HepG2 (cell line): ENCODE measurements around the gene SLC25A25. TPM values are rescaled to one million over a fixed set of nuclear protein-coding genes. Genes with fewer than 3 reads are reported as not detected.

Experiments used
- ASH2L ChIP-seq: fragments of 300-600, 200-600 bp; sonication (generic); IDR thresholded peaks from 2 replicates; pipeline ENCODE4 v1.7.0; 2017; ENCODE audit warnings: low read depth, mild to moderate bottlenecking, moderate library complexity, mixed read lengths, low read length; ENCODE audit not compliant: insufficient read length
- CREBL2 ChIP-seq: sonication (generic); formaldehyde crosslinking; IDR thresholded peaks from 2 replicates; pipeline ENCODE4 v1.8.1; 2023; ENCODE audit warnings: missing genetic modification reagents, mild to moderate bottlenecking, borderline replicate concordance
- DBP ChIP-seq: sonication (generic); formaldehyde crosslinking; IDR thresholded peaks from 2 replicates; pipeline ENCODE4 v1.4.0; 2020; ENCODE audit warnings: missing genetic modification reagents; ENCODE audit errors: not compliant biosample characterization
- GLMP ChIP-seq: sonication (generic); formaldehyde crosslinking; IDR thresholded peaks from 2 replicates; pipeline ENCODE4 v1.9.0; 2021; ENCODE audit warnings: missing genetic modification reagents, mild to moderate bottlenecking, borderline replicate concordance
- HDAC1 ChIP-seq: sonication (generic); formaldehyde crosslinking; IDR thresholded peaks from 2 replicates; pipeline ENCODE4 v1.5.1; 2020; ENCODE audit warnings: mild to moderate bottlenecking, missing genetic modification reagents
- HES4 ChIP-seq: sonication (generic); formaldehyde crosslinking; IDR thresholded peaks from 2 replicates; pipeline ENCODE4 v1.9.0; 2021; ENCODE audit warnings: mild to moderate bottlenecking, missing genetic modification reagents, borderline replicate concordance
- HNF1B ChIP-seq: sonication (generic); formaldehyde crosslinking; IDR thresholded peaks from 2 replicates; pipeline ENCODE4 v1.5.1; 2020; ENCODE audit warnings: mild to moderate bottlenecking, moderate library complexity, missing genetic modification reagents
- HOXA7 ChIP-seq: sonication (generic); formaldehyde crosslinking; IDR thresholded peaks from 2 replicates; pipeline ENCODE4 v1.8.1; 2022; ENCODE audit warnings: mild to moderate bottlenecking, missing genetic modification reagents, moderate library complexity
- JUN ChIP-seq: sonication (generic); formaldehyde crosslinking; IDR thresholded peaks from 2 replicates; pipeline ENCODE4 v1.4.0; 2020; ENCODE audit warnings: mild to moderate bottlenecking, missing genetic modification reagents
- MAFG ChIP-seq: sonication (generic); formaldehyde crosslinking; IDR thresholded peaks from 2 replicates; pipeline ENCODE4 v1.5.1; 2020; ENCODE audit warnings: mild to moderate bottlenecking, missing genetic modification reagents
- NR3C1 ChIP-seq: sonication (generic); formaldehyde crosslinking; IDR thresholded peaks from 2 replicates; pipeline ENCODE4 v1.4.0; 2020; ENCODE audit warnings: missing genetic modification reagents
- RAD21 ChIP-seq: fragments of 450-650 bp; formaldehyde crosslinking; IDR thresholded peaks from 2 replicates; pipeline ENCODE4 v1.5.0; 2020; ENCODE audit warnings: mild to moderate bottlenecking
- RBM39 ChIP-seq: fragments of 200-400 bp; formaldehyde crosslinking; IDR thresholded peaks from one replicate; pipeline ENCODE4 v1.6.1; 2018; ENCODE audit warnings: antibody characterized with exemption, mild to moderate bottlenecking, low read depth, low read length; ENCODE audit not compliant: poor library complexity, severe bottlenecking
- SATB2 ChIP-seq: sonication (generic); formaldehyde crosslinking; IDR thresholded peaks from 2 replicates; pipeline ENCODE4 v1.5.0; 2020; ENCODE audit warnings: missing genetic modification reagents
- TCF7L2 ChIP-seq: IDR thresholded peaks from 2 replicates; pipeline ENCODE4 v1.6.1; 2011; ENCODE audit warnings: mild to moderate bottlenecking, low read depth, low read length, moderate library complexity
- TERF1 ChIP-seq: sonication (generic); formaldehyde crosslinking; IDR thresholded peaks from 2 replicates; pipeline ENCODE4 v1.8.0; 2022; ENCODE audit warnings: mild to moderate bottlenecking, missing genetic modification reagents, moderate library complexity
- TGIF2 ChIP-seq: IDR thresholded peaks from 2 replicates; pipeline ENCODE4 v1.6.1; 2016; ENCODE audit warnings: control low read depth, missing compliant biosample characterization
- ZGPAT ChIP-seq: IDR thresholded peaks from 2 replicates; pipeline ENCODE4 v1.6.1; 2016; ENCODE audit warnings: mild to moderate bottlenecking
- ZNF251 ChIP-seq: sonication (generic); formaldehyde crosslinking; IDR thresholded peaks from 2 replicates; pipeline ENCODE4 v1.9.0; 2021; ENCODE audit warnings: mild to moderate bottlenecking, missing genetic modification reagents
- ZNF264 ChIP-seq: sonication (generic); formaldehyde crosslinking; IDR thresholded peaks from 2 replicates; pipeline ENCODE4 v1.4.0; 2020; ENCODE audit warnings: missing genetic modification reagents
- ZNF431 ChIP-seq: sonication (generic); formaldehyde crosslinking; IDR thresholded peaks from 2 replicates; pipeline ENCODE4 v1.9.0; 2022; ENCODE audit warnings: missing genetic modification reagents, low read depth, mild to moderate bottlenecking, borderline replicate concordance
- ZNF737 ChIP-seq: sonication (generic); formaldehyde crosslinking; IDR thresholded peaks from 2 replicates; pipeline ENCODE4 v1.5.0; 2020; ENCODE audit warnings: missing genetic modification reagents, mild to moderate bottlenecking, borderline replicate concordance
- ZNF790 ChIP-seq: sonication (generic); formaldehyde crosslinking; IDR thresholded peaks from 2 replicates; pipeline ENCODE4 v1.8.0; 2022; ENCODE audit warnings: missing genetic modification reagents, mild to moderate bottlenecking, borderline replicate concordance
- ZSCAN21 ChIP-seq: sonication (generic); formaldehyde crosslinking; IDR thresholded peaks from 2 replicates; pipeline ENCODE4 v1.8.0; 2022; ENCODE audit warnings: mild to moderate bottlenecking, missing genetic modification reagents, moderate library complexity, borderline replicate concordance
- ZSCAN22 ChIP-seq: sonication (generic); formaldehyde crosslinking; IDR thresholded peaks from 2 replicates; pipeline ENCODE4 v1.4.0; 2020; ENCODE audit warnings: mild to moderate bottlenecking, missing genetic modification reagents
- polyA plus RNA-seq, 8 experiments: library from polyadenylated mRNA; depleted of rRNA in 3 of 8; stranded (reverse) in 7 of 8; unstranded in 1 of 8; fragments of >200 nt; fragmentation: Illumina TruSeq in 4 of 8; extraction: Trizol in 4 of 8; gene quantifications; 2 replicates each; pipeline versions ENCODE4 v1.2.1 to v1.2.3, GENCODE V29; 2011 to 2016; ENCODE audit warnings: low read depth in 4 of 8, missing spikeins in 1 of 8, mixed read lengths in 1 of 8; ENCODE audit not compliant: insufficient read depth in 1 of 8
- total RNA-seq, 5 experiments: library from RNA; depleted of rRNA; stranded (reverse); fragments of >200 nt; fragmentation: Illumina TruSeq; extraction: Trizol; gene quantifications; 2 replicates each; pipeline ENCODE4 v1.2.3, GENCODE V29; 2016; ENCODE audit warnings: low read depth in 1 of 5

SLC25A25 gene
- total and polyA plus RNA-seq, 2 of the 13 experiments (the other 11 are each of a cell fraction or from before 2014, with no cell fraction given), result 10.5 to 24.8 TPM

- TF ChIP-seq GLMP (CRISPR knock-in tag), result no peak
- no peak for TF ChIP-seq DBP
- TF ChIP-seq ZSCAN21 (CRISPR knock-in tag), result peak; percentile 62; the same call in 1 of the 2 replicates
- no peak for TF ChIP-seq RAD21
- no peak for TF ChIP-seq CREBL2 (CRISPR knock-in tag)
- 0 out of 2 replicates have a peak, but pooled peaks have one; percentile 62 for TF ChIP-seq JUN (CRISPR knock-in tag)
- TF ChIP-seq ASH2L, result no peak
- no peak for TF ChIP-seq NR3C1 (CRISPR knock-in tag)
- TF ChIP-seq ZNF251 (CRISPR knock-in tag), result no peak
- TF ChIP-seq ZNF431 (CRISPR knock-in tag), result no peak
- TF ChIP-seq ZSCAN22, result no peak
- TF ChIP-seq ZGPAT, result peak; percentile 66
- TF ChIP-seq HDAC1, result peak; percentile 76
- no peak for TF ChIP-seq HNF1B
- TF ChIP-seq SATB2, result no peak
- no peak for TF ChIP-seq ZNF264 (CRISPR knock-in tag)
- TF ChIP-seq MAFG, result no peak
- TF ChIP-seq RBM39, result no peak
- TF ChIP-seq ZNF790, result no peak
- no peak; the same call in 1 of the 2 replicates for TF ChIP-seq TGIF2 (CRISPR knock-in tag)
- no peak for TF ChIP-seq TERF1 (CRISPR knock-in tag)
- TF ChIP-seq HOXA7 (CRISPR knock-in tag), result no peak
- no peak for TF ChIP-seq TCF7L2
- no peak for TF ChIP-seq ZNF737 (CRISPR knock-in tag)
- no peak for TF ChIP-seq HES4 (CRISPR knock-in tag)
Observed at GRCh38 chr9:128104171-128104618, 36.2 kb downstream of the SLC25A25 start (continued).
